Measurements from ENCODE around the gene KLC4. TPM values are rescaled to one million over a fixed set of nuclear protein-coding genes. Genes with fewer than 3 reads are reported as not detected.
"Not testable (repeated sequence)": the region's sequence is repeated elsewhere in the genome, so short reads cannot be mapped to it uniquely, and the experiment has no call there.

The KLC4 gene
- total RNA-seq, 1 experiment from 2014 or later = 14.7 TPM

- peak; percentile 85 for DNase-seq (ENCODE audit: low read depth)
Measured at GRCh38 chr6:43093436-43094289, 34.2 kb downstream of the KLC4 start.

DNA sequence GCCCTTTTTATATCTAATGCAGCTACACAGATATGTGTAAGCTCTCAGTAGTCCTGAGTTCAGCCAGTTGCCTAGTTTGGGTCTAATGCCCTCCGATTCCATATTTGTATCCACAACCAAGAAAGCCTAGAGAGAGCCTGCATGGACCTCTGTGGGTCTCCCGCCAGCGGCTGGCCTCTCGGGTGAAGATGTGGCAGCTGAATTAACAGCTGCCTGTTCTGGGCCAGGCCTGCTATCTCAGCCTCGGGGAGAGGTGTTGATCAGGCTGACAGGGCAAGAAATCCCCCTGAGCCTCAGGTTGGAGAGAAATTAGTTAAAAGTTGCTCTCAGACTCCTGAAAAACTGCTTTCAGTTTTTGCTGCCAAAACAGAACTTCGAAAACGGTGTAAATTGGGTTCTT is 36.5 kb downstream of the KLC4 start:
- DNase-seq (ENCODE audit: low read depth) = peak; percentile 34

GRCh38 chr6:43096451-43097097 is 37.1 kb downstream of the KLC4 start:
- peak; percentile 96 for DNase-seq (ENCODE audit: low read depth)

GRCh38 chr6:43097098-43097489 is 37.7 kb downstream of the KLC4 start:
- peak; percentile 40 for DNase-seq (ENCODE audit: low read depth)

DNA sequence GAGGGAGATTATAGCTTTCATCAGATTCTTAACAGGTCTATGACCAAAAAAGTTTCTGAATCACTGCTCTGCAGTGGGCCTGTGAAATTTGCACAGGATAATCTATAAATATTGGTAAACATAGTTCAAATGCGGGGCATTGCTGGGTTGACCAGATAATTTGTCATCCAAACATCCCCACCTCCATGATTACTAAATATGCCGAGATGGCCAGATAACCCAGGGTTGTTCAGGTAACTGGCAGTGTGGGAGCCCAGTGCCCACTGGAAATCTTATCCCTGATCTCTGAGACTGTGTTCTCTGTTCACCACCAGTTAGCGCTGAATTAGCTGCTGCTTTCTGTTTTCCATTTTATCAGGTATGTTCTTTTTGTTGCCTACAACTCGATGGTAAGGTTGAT is 38.1 kb downstream of the KLC4 start:
- no peak for DNase-seq (ENCODE audit: low read depth)

- DNase-seq (ENCODE audit: low read depth) = no peak
Measured at GRCh38 chr6:43101497-43101896, 42.1 kb downstream of the KLC4 start.

GRCh38 chr6:43103253-43103876 is 43.9 kb downstream of the KLC4 start:
- no peak for DNase-seq (ENCODE audit: low read depth)

DNA sequence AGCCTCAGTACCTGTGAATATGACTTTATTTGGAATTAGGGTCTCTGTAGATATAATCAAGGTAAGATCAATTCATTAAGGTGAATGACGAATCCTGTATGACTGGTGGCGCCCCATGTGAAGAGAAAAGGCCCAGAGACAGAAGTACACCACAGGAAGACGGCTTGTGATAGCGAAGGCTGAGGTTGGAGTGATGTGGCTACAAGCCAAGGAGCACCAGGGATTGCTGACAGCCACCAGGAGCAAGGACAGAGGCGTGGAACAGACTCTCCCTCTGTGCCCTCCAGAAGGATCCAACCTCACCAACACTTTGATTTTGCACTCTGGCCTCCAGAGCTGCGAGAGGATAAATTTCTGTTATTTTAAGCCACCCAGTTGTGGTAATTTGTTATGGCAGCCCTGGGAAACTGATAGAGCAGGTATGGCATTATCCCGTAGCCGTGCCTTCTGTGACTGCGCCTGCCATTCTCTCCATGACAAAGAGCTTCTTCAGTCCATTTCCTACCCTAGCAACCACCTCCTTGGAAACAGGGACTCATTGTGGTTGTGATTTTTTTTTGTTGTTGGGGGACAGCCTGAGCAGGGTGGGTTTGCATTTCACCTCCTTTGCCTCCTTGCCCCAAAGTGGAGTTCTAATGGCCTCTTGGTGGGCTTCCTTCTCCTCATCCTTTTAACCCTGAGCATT is 46.2 kb downstream of the KLC4 start:
- DNase-seq (ENCODE audit: low read depth) = no peak

- DNase-seq (ENCODE audit: low read depth) = no peak
Measured at GRCh38 chr6:43107344-43108062, 48.1 kb downstream of the KLC4 start.

- no peak for DNase-seq (ENCODE audit: low read depth)
Measured at GRCh38 chr6:43113431-43114260, 54.2 kb downstream of the KLC4 start.

DNA sequence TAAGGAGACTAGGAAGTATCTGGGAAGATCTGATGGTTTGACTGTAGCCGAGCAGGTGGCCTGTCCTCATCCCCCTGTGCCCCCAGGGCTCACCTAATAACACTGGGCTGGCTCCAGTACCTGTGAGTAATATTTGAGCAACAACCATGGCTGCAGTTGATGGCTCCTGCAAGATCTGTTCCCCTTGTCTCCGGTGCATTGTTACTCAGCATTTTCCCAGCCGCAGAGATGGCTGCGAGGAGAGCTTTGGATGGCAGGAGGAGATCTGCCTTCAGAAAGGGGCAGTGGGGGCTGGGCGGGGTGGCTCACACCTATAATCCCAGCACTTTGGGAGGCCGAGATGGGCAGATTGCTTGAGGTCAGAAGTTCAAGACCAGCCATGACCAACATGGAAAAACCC is 55.9 kb downstream of the KLC4 start:
- peak; percentile 64 for DNase-seq (ENCODE audit: low read depth)

DNA sequence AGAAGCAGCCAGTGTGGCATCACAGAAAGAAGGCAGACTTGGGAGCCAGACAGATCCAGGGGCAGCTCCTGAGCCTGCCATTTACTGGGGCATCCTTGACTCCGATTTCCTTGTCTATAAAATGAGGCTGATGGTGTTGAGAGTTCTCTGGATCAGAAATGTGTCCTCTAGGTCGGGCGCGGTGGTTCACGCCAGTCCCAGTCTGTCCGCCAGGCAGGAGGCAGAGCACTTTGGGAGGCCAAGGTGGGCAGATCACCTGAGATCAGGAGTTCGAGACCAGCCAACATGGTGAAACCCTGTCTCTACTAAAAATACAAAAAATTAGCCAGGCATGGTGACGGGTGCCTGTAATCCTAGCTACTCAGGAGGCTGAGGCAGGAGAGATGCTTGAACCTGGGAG is 58.0 kb downstream of the KLC4 start:
- DNase-seq (ENCODE audit: low read depth) = not testable (repeated sequence)

- no peak for DNase-seq (ENCODE audit: low read depth)
Measured at GRCh38 chr6:43119482-43119881, 60.1 kb downstream of the KLC4 start.

GRCh38 chr6:43120101-43120763 is 60.8 kb downstream of the KLC4 start:
- DNase-seq (ENCODE audit: low read depth) = no peak

DNA sequence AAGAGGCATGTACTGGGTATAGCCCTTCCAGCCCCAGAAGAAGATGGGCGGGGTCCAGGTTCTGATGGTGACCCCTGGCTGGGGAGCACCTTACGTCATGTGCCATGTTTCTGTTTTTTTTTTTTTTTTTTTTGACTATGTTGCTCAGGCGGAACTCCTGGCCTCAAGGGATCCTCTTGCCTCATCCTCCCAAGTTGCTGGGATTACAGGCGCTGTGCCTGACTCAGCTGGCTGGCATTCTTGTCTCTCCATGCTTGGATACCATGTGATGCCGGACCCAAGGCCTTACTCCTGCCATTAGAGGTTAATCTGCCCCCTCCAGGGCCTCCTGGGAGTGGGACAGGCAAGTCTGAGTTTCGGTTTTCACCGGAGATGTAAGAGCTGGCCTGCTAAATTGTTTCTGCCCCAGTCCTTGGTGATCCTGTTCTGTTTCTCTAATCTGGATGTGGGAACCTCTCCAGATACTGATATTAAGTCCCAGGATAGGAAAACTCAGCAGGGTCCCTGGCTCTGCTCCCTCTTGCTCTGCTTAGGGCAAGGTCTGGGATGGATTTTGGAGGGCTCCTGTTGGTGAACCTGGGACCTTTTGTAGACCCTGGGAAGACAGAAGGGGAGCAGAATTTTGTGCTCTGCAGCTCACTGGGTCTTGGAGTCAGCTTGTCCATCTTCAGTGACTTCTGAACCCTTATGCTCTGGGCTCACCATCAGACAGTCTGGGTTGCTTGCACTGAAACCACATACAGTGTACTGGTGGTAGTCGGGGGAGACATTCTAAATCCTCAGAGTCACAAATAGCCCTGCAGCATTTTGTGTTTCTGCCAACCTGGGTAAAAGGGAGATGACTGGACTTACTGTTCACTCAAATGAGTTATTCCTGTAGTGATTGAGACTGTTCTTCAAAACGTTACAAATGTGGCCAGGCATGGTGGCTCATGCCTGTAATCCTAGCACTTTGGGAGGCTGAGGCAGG is 61.8 kb downstream of the KLC4 start:
- peak; percentile 100 for DNase-seq (ENCODE audit: low read depth)

DNA sequence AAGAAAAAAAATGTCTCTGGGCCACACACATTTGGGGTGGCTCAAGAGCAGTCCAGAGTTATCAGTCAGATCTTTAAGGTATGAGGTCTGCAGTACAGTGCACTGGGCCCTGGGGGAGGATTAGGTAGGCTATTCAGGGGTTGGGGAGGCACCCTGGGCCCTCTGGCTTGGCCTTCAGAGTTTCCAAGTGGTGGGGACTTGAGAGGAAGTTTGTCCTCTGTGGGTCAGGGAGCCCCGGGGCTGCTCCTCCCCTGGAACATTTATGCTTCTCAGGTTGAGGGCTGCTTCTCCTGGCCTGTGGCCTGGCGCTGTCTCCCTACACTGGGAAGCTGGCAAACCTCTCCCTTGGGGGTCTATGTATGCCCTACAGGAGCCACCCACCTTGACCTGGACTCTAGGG is 62.7 kb downstream of the KLC4 start:
- DNase-seq (ENCODE audit: low read depth) = peak; percentile 65

GRCh38 chr6:43123461-43124314 is 64.3 kb downstream of the KLC4 start:
- no peak for DNase-seq (ENCODE audit: low read depth)

- DNase-seq (ENCODE audit: low read depth) = no peak
Measured at GRCh38 chr6:43124481-43124880, 65.0 kb downstream of the KLC4 start.
